Endothelial cell of umbilical vein (primary cell): ENCODE data around the gene CKMT1A.
"Not testable (repeated sequence)": the region's sequence is repeated elsewhere in the genome, so short reads cannot be mapped to it uniquely, and the experiment has no call there.

ENCODE experiments used
- POLR2A ChIP-seq: IDR thresholded peaks from 2 replicates; pipeline ENCODE4 v1.6.1; 2012; ENCODE audit warnings: low read depth, mild to moderate bottlenecking, control low read depth, low read length
- TF ChIP-seq, protein P1 (sequence below), 2 donors: IDR thresholded peaks; 1 replicate in 1 of 2; 2 replicates in 1 of 2; pipeline ENCODE4 v1.5.1; 2011; ENCODE audit warnings: low read length in 2 of 2, mild to moderate bottlenecking in 2 of 2, moderate library complexity in 2 of 2, control low read depth in 1 of 2, inconsistent platforms in 1 of 2, low read depth in 1 of 2; ENCODE audit not compliant: insufficient read depth in 1 of 2; ENCODE audit errors: extremely low read depth in 1 of 2

DNA sequence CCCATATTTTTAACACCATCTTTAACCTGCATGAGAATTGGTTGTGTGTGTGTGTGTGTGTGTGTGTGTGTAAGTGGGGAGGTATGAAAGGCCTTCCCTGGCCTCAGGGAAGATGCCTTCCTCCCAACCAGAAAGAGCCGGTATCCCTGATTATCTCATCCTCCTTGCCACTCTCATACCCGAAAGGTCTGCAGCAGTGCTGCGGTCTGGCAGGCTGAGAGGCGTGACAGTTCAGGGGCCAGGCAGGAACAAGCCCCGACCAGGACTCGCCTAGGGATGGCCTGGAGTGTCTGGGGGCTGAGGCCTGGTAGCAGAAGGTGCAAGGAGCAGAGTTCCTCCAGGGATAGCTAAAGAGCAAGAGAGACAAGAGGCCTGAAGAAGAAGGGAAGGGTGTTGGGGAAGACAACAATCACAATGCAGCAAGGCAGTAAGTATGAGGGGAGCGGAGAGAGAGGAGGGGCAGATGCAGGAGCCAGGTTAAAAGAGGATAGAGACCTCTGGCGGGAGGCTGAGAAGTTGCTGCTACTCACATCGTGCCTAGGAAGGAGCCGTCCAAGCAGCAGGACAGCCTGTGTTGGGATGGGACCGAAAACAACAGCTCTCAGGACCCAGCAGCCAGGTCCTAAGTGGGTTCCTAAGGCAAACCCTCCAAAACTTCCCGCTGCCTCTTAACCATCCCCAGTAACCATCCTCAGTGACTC, 16.9 kb downstream of the CKMT1A start:
- not testable (repeated sequence) for TF ChIP-seq POLR2A
- TF ChIP-seq, protein P1, sequence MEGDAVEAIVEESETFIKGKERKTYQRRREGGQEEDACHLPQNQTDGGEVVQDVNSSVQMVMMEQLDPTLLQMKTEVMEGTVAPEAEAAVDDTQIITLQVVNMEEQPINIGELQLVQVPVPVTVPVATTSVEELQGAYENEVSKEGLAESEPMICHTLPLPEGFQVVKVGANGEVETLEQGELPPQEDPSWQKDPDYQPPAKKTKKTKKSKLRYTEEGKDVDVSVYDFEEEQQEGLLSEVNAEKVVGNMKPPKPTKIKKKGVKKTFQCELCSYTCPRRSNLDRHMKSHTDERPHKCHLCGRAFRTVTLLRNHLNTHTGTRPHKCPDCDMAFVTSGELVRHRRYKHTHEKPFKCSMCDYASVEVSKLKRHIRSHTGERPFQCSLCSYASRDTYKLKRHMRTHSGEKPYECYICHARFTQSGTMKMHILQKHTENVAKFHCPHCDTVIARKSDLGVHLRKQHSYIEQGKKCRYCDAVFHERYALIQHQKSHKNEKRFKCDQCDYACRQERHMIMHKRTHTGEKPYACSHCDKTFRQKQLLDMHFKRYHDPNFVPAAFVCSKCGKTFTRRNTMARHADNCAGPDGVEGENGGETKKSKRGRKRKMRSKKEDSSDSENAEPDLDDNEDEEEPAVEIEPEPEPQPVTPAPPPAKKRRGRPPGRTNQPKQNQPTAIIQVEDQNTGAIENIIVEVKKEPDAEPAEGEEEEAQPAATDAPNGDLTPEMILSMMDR (IDR thresholded peaks at IDR 0.05; ENCODE audit: extremely low read depth in 1 of 2, insufficient read depth in 1 of 2, low read depth in 1 of 2, low read length in 2 of 2) = not testable (repeated sequence)
